Activated effector memory CD4-positive, alpha-beta T cell treated with Interleukin-2 at 50 U/mL for 16 hours (primary cell): ENCODE measurements around the gene IGLL5.
"Not testable (repeated sequence)": the region's sequence is repeated elsewhere in the genome, so short reads cannot be mapped to it uniquely, and the experiment has no call there.

Source experiments
- DNase-seq: peaks from one replicate; pipeline ENCODE4 v3.0.0-alpha.2; 2020

IGLL5 gene

DNA sequence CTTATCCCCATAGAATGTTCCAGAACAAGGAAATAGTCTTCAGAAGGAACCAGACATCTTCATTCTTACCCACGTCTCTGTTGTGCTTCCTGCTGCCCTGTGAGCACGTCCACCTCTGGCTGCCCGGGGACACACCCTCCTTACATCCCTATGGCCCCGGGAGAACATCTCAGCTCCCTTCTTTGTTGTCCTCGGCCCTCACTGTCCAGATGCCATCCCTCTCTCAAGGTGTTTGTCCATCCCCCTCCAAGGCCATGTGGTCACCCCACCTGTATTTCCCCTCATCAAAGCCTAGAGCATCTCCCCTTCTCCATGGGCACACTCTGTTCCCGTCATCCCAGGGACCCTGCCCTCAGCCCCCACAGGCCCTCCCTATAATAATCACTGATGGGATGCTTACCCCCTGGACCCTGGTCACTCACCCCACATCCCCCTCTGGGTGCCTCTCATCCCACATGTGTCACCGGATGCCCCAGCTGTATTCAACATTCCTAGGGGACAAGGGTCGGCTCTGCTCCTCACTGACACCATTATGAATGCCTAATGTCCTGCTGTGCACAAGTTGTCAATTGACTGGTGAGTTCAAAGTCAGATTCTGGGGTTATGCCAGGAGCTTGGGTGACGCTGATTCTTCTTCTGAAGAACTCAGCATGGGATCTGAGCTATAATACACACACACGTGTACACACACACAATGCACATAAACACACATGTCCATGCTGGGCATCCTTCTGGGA is 28.8 kb downstream of the IGLL5 start:
- DNase-seq = no peak

DNA sequence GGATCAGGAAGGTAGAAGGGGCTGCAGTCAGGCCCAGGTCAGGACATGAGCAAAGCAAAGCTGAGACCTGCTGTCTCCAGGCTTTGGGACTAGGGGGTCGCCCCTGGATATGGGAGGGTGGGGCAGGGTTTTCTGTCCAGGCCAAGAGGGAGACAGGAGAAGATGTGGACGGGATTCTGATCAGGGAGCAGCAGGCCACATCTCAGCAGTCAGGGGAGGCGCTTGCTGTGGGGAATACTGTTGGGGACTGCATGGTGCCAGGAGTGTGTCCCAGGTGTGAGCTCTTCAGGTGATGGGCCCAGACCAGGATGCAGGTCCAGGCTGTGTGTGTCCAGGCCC is 29.3 kb downstream of the IGLL5 start:
- no peak for DNase-seq

- DNase-seq = no peak
Observed at GRCh38 chr22:22917377-22917776, 29.8 kb downstream of the IGLL5 start.

DNA sequence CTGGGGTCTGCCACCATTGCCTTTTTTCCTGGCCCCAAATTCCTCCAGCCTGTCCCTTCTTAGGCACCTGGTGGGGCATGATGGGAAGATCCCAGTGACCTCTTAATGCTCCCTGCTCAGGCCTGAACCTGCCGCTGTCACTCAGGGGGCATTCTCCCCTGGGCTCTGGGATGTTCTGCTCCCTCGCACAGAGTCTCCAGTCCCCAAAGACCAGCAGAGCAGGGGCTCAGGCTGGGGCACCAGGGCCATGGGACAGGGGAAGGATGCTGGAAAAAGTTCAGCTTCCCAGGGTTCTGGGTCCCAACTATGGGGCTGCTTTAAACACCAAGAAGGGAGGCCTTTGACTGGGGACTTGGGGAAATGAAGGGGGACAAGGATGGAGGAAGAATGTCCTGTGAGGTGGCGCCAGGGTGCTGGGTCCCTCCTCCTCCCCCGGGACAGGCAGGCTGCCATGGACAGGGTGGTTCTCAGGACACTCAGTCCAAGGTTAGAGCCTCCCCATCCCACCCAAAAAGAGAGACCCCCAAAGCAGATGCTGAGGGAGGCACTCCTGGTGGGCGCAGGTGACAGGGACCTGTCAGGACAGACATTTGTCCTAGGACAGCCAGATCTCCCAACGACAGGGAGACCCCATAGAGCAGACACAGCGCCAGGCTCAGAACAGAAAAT is 30.8 kb downstream of the IGLL5 start:
- no peak for DNase-seq

- no peak for DNase-seq
Observed at GRCh38 chr22:22919041-22919440, 31.4 kb downstream of the IGLL5 start.

DNA sequence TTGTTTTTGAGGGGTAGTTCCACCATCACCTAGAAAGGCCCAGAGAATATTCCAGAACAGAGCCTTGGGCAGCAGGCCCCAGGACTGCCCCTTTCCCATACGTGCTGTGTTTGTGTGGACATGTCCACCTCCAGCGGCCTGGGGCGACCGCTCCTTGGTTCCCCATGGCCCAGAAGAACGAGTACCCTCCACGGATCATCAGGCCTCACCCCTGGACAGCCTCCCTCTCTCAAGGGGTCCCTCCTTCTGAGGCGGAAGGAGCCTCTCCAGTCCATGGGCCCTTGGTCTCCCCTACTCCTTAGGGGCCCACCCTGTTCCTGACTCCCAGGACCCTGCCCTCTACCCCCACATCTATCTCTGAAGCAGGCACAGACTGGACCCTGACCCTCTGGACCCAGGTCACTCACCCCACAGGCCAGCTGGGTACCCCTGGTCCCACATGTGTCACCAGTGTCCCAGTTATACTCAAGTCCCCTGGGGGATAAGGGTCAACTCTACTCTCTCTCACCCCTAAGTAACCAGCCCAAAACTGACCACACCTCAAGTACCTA is 32.6 kb downstream of the IGLL5 start:
- DNase-seq = no peak

DNA sequence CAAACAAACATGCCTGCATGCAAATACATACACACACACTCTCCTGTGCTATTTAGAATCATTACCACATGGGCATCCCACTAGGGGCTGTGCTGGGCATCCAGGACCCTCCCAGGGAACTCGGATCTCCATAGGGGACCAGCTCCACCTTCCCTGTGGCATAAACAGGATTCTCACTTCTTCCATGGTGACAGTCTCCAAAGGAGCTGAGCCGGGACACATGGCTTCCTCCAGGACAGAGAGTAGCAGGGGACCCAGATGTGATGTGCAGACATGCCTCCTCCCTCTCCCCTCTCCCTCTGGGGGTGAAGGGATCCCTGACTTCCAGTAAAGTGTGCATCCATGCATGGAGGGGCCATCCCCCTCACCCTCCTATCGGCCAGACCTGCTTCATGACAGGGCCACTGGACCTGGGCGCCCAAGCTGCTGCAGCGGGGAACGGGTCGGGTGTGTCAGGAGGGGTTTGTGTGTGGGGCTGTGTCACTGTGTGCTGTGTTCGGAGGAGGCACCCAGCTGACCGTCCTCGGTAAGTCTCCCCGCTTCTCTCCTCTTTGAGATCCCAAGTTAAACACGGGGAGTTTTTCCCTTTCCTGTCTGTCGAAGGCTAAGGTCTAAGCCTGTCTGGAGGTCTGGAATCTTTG is 33.4 kb downstream of the IGLL5 start:
- no peak for DNase-seq

DNA sequence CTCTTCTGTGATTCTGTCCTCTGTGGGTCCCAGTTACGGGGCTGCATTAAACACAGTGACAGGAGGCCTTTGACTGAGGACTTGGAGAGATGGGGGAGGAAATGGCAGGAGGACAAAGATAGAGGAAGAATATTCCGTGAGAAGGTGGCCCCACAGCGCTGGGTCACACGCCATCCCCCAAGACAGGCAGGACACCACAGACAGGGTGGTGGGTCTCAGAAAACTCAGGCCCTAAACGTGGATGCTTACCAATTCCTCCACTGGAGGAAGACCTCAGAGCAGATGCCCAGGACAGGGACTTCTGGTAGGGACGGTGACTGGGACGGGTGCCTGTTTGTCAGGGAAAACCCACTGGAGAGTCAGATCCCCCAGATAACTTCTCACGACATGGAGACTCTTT is 34.0 kb downstream of the IGLL5 start:
- DNase-seq = no peak

DNA sequence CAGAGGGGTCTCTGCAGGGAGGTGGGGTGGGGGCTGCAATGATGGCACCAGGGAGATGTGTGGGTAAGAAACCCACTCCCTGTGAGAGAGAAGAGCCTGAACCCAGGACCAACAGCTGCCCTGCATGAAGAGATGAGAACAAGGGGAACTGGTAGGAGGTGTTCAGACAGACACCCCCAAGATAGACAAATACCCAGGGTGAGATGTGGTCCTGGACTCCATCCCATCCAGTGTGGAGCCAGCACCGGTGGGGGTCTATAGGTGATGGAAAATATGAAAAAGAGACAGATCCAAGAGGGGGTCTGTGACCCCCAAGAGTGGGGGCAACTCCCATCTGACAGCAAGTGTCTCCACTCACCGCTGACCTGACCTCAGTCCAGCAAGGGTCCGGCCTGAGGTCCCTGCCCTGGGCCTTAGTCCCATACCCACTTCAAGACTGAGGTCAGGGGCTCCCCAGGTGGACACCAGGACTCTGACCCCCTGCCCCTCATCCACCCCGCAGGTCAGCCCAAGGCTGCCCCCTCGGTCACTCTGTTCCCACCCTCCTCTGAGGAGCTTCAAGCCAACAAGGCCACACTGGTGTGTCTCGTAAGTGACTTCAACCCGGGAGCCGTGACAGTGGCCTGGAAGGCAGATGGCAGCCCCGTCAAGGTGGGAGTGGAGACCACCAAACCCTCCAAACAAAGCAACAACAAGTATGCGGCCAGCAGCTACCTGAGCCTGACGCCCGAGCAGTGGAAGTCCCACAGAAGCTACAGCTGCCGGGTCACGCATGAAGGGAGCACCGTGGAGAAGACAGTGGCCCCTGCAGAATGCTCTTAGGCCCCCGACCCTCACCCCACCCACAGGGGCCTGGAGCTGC is 34.7 kb downstream of the IGLL5 start:
- not testable (repeated sequence) for DNase-seq

DNA sequence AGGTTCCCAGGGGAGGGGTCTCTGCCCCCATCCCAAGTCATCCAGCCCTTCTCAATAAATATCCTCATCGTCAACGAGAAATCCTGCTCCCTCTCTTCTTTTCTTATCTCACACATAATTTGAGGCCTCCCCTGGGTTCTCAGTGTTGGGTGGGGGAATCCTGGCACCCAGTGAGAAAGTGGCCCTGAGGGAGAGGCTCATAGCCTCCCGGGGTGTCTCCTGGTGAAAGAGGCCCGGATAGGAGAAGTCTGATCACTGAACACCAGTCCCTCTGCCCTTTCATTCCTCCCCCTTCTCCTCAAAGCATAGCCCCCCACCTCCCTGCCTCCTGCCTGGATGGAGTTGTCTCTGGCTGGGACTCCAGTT is 35.3 kb downstream of the IGLL5 start:
- DNase-seq = no peak

DNA sequence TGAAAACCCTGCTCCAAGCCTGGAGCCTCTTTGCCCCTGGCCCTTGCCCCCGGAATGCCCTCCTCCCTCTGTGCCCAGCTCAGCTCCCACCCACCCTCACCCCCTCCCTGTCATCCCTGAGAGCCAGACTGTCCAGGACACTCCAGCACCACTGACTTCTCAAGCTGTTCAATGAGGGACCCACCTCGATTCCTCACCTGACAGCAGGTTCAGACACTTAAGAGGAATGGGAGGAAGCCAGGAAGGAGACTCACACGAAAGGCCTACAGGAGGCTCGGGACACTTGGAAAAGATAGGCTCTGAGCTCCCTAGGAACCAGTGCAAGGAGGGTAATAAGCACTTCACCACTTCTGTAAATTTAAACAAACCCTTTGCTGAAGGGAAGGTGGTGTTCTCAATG is 35.8 kb downstream of the IGLL5 start:
- DNase-seq = no peak

GRCh38 chr22:22923930-22924329 is 36.3 kb downstream of the IGLL5 start:
- no peak for DNase-seq

GRCh38 chr22:22924369-22925145 is 36.9 kb downstream of the IGLL5 start:
- no peak for DNase-seq

GRCh38 chr22:22925146-22925804 is 37.7 kb downstream of the IGLL5 start:
- DNase-seq = no peak

DNA sequence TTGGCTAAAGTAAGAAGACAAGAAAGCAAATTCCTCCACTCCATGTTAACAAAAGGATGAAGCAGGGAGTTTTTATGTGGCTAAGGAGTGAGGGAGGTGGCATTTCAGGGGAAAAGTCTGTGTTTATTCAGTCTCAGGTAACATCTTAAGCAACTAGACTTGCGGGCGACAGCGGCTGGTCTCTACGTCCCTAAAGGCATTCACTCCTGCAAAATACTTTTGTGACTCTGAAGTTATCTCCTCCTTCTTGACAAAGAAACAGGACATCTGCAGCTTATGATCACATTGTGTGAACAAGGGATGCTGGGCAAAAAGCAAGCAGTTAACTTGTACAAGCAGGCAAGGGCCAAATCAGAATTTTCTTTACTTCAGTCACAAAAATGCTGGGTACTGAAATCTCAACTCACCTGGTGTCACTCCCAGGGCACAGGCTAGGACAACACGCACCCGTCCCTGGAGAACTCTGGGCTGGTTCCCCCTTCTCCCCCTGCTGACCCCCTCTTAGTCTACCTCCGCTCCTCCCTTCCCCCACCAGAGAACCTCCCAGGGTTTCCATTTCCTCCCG is 38.3 kb downstream of the IGLL5 start:
- DNase-seq = no peak

GRCh38 chr22:22926370-22927195 is 39.0 kb downstream of the IGLL5 start:
- DNase-seq = no peak

GRCh38 chr22:22927196-22927887 is 39.7 kb downstream of the IGLL5 start:
- DNase-seq = no peak

GRCh38 chr22:22927888-22928665 is 40.5 kb downstream of the IGLL5 start:
- no peak for DNase-seq
